ENCODE results near the gene RFC3. TPM values are rescaled to one million over a fixed set of nuclear protein-coding genes. Genes with fewer than 3 reads are reported as not detected.

Gene RFC3
- total RNA-seq (2022), result 13.4 and 17.5 TPM in 2 replicates
- percentile 59 among the genes with signal in this experiment for Bru-seq, nascent RNA
- percentile 72 among the genes with signal in this experiment for BruChase-seq, experiment 1, labeled RNA remaining after a 6-hour chase
- percentile 81 among the genes with signal in this experiment for BruChase-seq, experiment 2, labeled RNA remaining after a 2-hour chase
- long read RNA-seq, transcript RFC3-201 (9 exons, 2,402 nt), result major isoform, 46 of 54 reads
- long read RNA-seq, partial matches to known transcripts, result 0 of 54 reads
- long read RNA-seq, other reads (novel, unspliced or antisense), result 7 of 54 reads

- intact Hi-C loops (cut with micrococcal nuclease), result no loop called here
- peak; percentile 94 for DNase-seq (ENCODE audit: unreplicated experiment)
- H3K4me1 Mint-ChIP-seq (ENCODE audit: insufficient read depth, unreplicated experiment), result peaks cover 13% of the 10 kb centered on the region
- no peak for TF ChIP-seq CTCF (IDR thresholded peaks at IDR 0.05; ENCODE audit: unreplicated experiment)
- H3K9me3 Mint-ChIP-seq (ENCODE audit: unreplicated experiment), result no peaks in the 10 kb centered on the region
- peak within 1 kb of the TSS; percentile 96 for H3K27ac Mint-ChIP-seq (ENCODE audit: low read depth, unreplicated experiment)
- H3K36me3 Mint-ChIP-seq (ENCODE audit: insufficient read depth, unreplicated experiment), result peaks cover 5% of the 10 kb centered on the region
- ChIA-PET POLR2A (interaction anchor here (0.6 to 2.3 kb wide), 18 partner anchors 8 to 1222 kb away, joined by 3 to 8 read pairs (median 3); partner anchors contain the start of gene STARD13), CTCF (interaction anchor here (0.5 to 1.4 kb wide), 5 partner anchors 13 to 245 kb away, joined by 3 to 4 read pairs (median 4); no protein-coding TSS in a partner anchor)
- H3K27me3 Mint-ChIP-seq (ENCODE audit: insufficient read depth, unreplicated experiment), result no peaks in the 10 kb centered on the region
- H3K4me3 Mint-ChIP-seq (ENCODE audit: unreplicated experiment), result peak within 1 kb of the TSS; percentile 83
- TSS peak; percentile 65 for BruUV-seq (replicated peaks)
Measured at GRCh38 chr13:33817901-33818706, at the start of gene RFC3. TSS of gene RFC3 (plus strand) at chr13:33818149. CDS start at chr13:33818179, 30 bp downstream.

GRCh38 chr13:33771296-33771695, 46.7 kb upstream of the RFC3 start:
- Mint-ChIP-seq H3K27ac (ENCODE audit: low read depth, unreplicated experiment) (no peak overlapping the region), H3K36me3 (ENCODE audit: insufficient read depth, unreplicated experiment) (no peaks in the 10 kb centered on the region), H3K27me3 (ENCODE audit: insufficient read depth, unreplicated experiment) (no peaks in the 10 kb centered on the region), H3K4me3 (ENCODE audit: unreplicated experiment) (no peak overlapping the region), H3K9me3 (ENCODE audit: unreplicated experiment) (no peaks in the 10 kb centered on the region), H3K4me1 (ENCODE audit: insufficient read depth, unreplicated experiment) (no peaks in the 10 kb centered on the region)
- no TSS peak for BruUV-seq (replicated peaks)
- ChIA-PET POLR2A (no interaction called here), CTCF (no interaction called here)
- TF ChIP-seq CTCF (IDR thresholded peaks at IDR 0.05; ENCODE audit: unreplicated experiment), result no peak
- DNase-seq (ENCODE audit: unreplicated experiment), result no peak
- intact Hi-C loops (cut with micrococcal nuclease), result no loop called here

- H3K4me1 Mint-ChIP-seq (ENCODE audit: insufficient read depth, unreplicated experiment), result no peaks in the 10 kb centered on the region
- POLR2A ChIA-PET, result interaction anchor here (1.2 kb wide), 1 partner anchor 10 kb away, joined by 3 read pairs; no protein-coding TSS in a partner anchor
- no peak overlapping the region for H3K27ac Mint-ChIP-seq (ENCODE audit: low read depth, unreplicated experiment)
- TF ChIP-seq CTCF (IDR thresholded peaks at IDR 0.05; ENCODE audit: unreplicated experiment), result no peak
- no TSS peak for BruUV-seq (replicated peaks)
- CTCF ChIA-PET, result interaction anchor here (0.6 to 1.7 kb wide), 3 partner anchors 26 to 1516 kb away, joined by 3 read pairs; no protein-coding TSS in a partner anchor
- DNase-seq (ENCODE audit: unreplicated experiment), result no peak
- no peaks in the 10 kb centered on the region for H3K9me3 Mint-ChIP-seq (ENCODE audit: unreplicated experiment)
- H3K36me3 Mint-ChIP-seq (ENCODE audit: insufficient read depth, unreplicated experiment), result no peaks in the 10 kb centered on the region
- intact Hi-C loops (cut with micrococcal nuclease), result no loop called here
- no peak overlapping the region for H3K4me3 Mint-ChIP-seq (ENCODE audit: unreplicated experiment)
- no peaks in the 10 kb centered on the region for H3K27me3 Mint-ChIP-seq (ENCODE audit: insufficient read depth, unreplicated experiment)
Measured at GRCh38 chr13:33773790-33774462, 44.0 kb upstream of the RFC3 start.

Data from MCF 10A (cell line).